Measurements from ENCODE around the gene SSR1. TPM values are rescaled to one million over a fixed set of nuclear protein-coding genes. Genes with fewer than 3 reads are reported as not detected.
A peak's percentile ranks its signal among the peaks of the same experiment; 100 is the strongest.

SSR1 gene
- total and polyA plus RNA-seq, 4 donors = 43.6 to 115 (median 79.9) TPM

DNA sequence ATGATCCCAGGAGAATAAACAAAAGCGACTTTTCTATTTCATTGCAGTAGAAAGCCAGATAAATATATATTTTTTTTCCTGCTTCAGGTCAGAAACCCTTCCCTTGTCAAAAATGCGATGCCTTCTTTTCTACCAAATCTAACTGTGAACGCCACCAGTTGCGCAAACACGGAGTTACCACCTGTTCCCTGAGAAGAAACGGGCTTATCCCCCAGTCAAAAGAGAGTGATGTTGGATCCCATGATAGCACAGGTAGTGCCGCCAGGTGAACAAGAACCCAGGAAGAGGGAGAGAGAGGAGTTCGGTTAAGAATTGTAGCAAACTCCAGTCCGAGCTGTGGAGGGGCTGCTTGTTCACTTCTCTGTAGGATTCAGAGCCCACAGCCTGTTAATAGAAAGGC lies 72.6 kb downstream of the SSR1 start:
- Histone ChIP-seq H3K36me3 (ENCODE audit: control insufficient read depth in 4 of 4, insufficient read depth in 3 of 4, low read depth in 1 of 4, low read length in 3 of 4) (peaks cover 0 to 1% (median under 1%) of the 10 kb centered on the region in 4 donors), H3K27ac (ENCODE audit: low read depth in 1 of 2, low read length in 2 of 2) (peak overlapping the region; percentile 83 to 85), H3K9me3 (ENCODE audit: control insufficient read depth in 4 of 4, low read length in 3 of 4) (no peaks in the 10 kb centered on the region), H3K27me3 (ENCODE audit: control insufficient read depth in 4 of 4, insufficient read depth in 4 of 4, low read length in 3 of 4) (no peaks in the 10 kb centered on the region), H3K4me3 (ENCODE audit: low read depth in 1 of 3, low read length in 3 of 3) (no peak overlapping the region), H3K4me1 (ENCODE audit: control insufficient read depth in 4 of 4, insufficient read depth in 4 of 4, low read length in 3 of 4) (peaks cover 15 to 72% (median 61%) of the 10 kb centered on the region in 4 donors), H3K9ac (ENCODE audit: low read depth in 1 of 2, low read length in 2 of 2) (no peak overlapping the region)
- TF ChIP-seq TAF1 (conservative IDR thresholded peaks at IDR 0.05) (no peak), EGR1 (IDR thresholded peaks at IDR 0.05; ENCODE audit: low read depth in 2 of 2) (no peak), JUND (IDR thresholded peaks at IDR 0.05) (no peak), YY1 (IDR thresholded peaks at IDR 0.05) (no peak), HNF4A (conservative IDR thresholded peaks at IDR 0.05) (no peak), MAX (IDR thresholded peaks at IDR 0.05) (no peak), HNF4G (IDR thresholded peaks at IDR 0.05) (no peak), FOXA2 (IDR thresholded peaks at IDR 0.05) (no peak), RAD21 (IDR thresholded peaks at IDR 0.05) (no peak), GABPA (IDR thresholded peaks at IDR 0.05 in 1 of 2, conservative IDR thresholded peaks at IDR 0.05 in 1 of 2) (no peak), REST (IDR thresholded peaks at IDR 0.05) (no peak), SP1 (IDR thresholded peaks at IDR 0.05) (no peak), NR2F2 (IDR thresholded peaks at IDR 0.05) (no peak), FOXA1 (IDR thresholded peaks at IDR 0.05) (no peak)
- TF ChIP-seq, protein P1, sequence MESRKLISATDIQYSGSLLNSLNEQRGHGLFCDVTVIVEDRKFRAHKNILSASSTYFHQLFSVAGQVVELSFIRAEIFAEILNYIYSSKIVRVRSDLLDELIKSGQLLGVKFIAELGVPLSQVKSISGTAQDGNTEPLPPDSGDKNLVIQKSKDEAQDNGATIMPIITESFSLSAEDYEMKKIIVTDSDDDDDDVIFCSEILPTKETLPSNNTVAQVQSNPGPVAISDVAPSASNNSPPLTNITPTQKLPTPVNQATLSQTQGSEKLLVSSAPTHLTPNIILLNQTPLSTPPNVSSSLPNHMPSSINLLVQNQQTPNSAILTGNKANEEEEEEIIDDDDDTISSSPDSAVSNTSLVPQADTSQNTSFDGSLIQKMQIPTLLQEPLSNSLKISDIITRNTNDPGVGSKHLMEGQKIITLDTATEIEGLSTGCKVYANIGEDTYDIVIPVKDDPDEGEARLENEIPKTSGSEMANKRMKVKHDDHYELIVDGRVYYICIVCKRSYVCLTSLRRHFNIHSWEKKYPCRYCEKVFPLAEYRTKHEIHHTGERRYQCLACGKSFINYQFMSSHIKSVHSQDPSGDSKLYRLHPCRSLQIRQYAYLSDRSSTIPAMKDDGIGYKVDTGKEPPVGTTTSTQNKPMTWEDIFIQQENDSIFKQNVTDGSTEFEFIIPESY (IDR thresholded peaks at IDR 0.05) = no peak
- TF ChIP-seq, protein P2, sequence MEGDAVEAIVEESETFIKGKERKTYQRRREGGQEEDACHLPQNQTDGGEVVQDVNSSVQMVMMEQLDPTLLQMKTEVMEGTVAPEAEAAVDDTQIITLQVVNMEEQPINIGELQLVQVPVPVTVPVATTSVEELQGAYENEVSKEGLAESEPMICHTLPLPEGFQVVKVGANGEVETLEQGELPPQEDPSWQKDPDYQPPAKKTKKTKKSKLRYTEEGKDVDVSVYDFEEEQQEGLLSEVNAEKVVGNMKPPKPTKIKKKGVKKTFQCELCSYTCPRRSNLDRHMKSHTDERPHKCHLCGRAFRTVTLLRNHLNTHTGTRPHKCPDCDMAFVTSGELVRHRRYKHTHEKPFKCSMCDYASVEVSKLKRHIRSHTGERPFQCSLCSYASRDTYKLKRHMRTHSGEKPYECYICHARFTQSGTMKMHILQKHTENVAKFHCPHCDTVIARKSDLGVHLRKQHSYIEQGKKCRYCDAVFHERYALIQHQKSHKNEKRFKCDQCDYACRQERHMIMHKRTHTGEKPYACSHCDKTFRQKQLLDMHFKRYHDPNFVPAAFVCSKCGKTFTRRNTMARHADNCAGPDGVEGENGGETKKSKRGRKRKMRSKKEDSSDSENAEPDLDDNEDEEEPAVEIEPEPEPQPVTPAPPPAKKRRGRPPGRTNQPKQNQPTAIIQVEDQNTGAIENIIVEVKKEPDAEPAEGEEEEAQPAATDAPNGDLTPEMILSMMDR (IDR thresholded peaks at IDR 0.05; ENCODE audit: low read depth, low read length, missing input control) = no peak
- DNase-seq (ENCODE audit: low spot score) = no peak
- 86% methylated on average over 9 of the region's 9 CpGs for whole genome bisulfite sequencing

DNA sequence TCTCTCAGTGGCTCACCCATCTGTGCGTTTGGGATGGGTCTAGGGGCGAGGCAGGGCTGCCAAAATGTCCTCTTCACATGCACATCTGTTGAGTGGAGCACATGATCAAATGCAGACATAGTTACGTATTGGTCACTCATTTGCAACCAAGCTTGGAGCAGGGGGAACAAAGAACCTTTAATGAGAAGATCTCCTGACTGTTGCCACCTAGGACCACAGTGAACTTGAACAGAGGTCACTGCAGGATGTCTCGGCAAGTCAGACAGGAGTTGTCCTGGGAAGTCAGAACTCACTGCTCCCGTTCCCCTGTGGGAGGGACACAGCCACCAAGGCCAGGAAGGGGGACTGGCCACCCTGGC lies 73.4 kb downstream of the SSR1 start:
- TF ChIP-seq REST (IDR thresholded peaks at IDR 0.05) = no peak
- peak overlapping the region; percentile 40 to 70 for H3K27ac ChIP-seq (ENCODE audit: low read depth in 1 of 2, low read length in 2 of 2)

More for the DNA sequence above, 73.4 kb downstream of the SSR1 start:
- DNase-seq (ENCODE audit: low spot score) = no peak
- Histone ChIP-seq H3K36me3 (ENCODE audit: control insufficient read depth in 4 of 4, insufficient read depth in 3 of 4, low read depth in 1 of 4, low read length in 3 of 4) (peaks cover 0 to 5% (median 0%) of the 10 kb centered on the region in 4 donors), H3K27me3 (ENCODE audit: control insufficient read depth in 4 of 4, insufficient read depth in 4 of 4, low read length in 3 of 4) (no peaks in the 10 kb centered on the region), H3K9ac (ENCODE audit: low read depth in 1 of 2, low read length in 2 of 2) (no peak overlapping the region), H3K4me1 (ENCODE audit: control insufficient read depth in 4 of 4, insufficient read depth in 4 of 4, low read length in 3 of 4) (peaks cover 15 to 79% (median 68%) of the 10 kb centered on the region in 4 donors), H3K9me3 (ENCODE audit: control insufficient read depth in 4 of 4, low read length in 3 of 4) (no peaks in the 10 kb centered on the region), H3K4me3 (ENCODE audit: low read depth in 1 of 3, low read length in 3 of 3) (no peak overlapping the region)
- 67% methylated on average over 5 of the region's 5 CpGs for WGBS

Measured in liver (tissue), 9 donors.